WERI-Rb-1 (cell line): Measurements from ENCODE around the gene CTAG1B.
A peak's percentile ranks its signal among the peaks of the same experiment; 100 is the strongest.
"Not testable (repeated sequence)": the region's sequence is repeated elsewhere in the genome, so short reads cannot be mapped to it uniquely, and the experiment has no call there.

Experiments used
- DNase-seq: peaks from one replicate; pipeline ENCODE4 v3.0.0-alpha.2; 2020
- H3K27ac ChIP-seq: fragments of 250-450 bp; sonication (Bioruptor Pico); 2 replicates; pipeline ENCODE4 v1.5.1; 2020; ENCODE audit warnings: mild to moderate bottlenecking, moderate library complexity
- H3K27me3 ChIP-seq: fragments of 250-450 bp; sonication (Bioruptor Pico); 2 replicates; pipeline ENCODE4 v1.5.1; 2021; ENCODE audit warnings: mild to moderate bottlenecking, low read depth, moderate library complexity; ENCODE audit not compliant: insufficient read depth, severe bottlenecking
- H3K36me3 ChIP-seq: fragments of 250-450 bp; sonication (Bioruptor Pico); 2 replicates; pipeline ENCODE4 v1.5.1; 2020; ENCODE audit warnings: mild to moderate bottlenecking, moderate library complexity
- H3K4me3 ChIP-seq: 2 replicates; pipeline ENCODE4 v1.5.1; 2011; ENCODE audit warnings: low read depth, mild to moderate bottlenecking, control low read depth, low read length
- H3K9me3 ChIP-seq: fragments of 250-450 bp; sonication (Bioruptor Pico); 2 replicates; pipeline ENCODE4 v1.5.1; 2021; ENCODE audit warnings: mild to moderate bottlenecking, moderate library complexity; ENCODE audit not compliant: severe bottlenecking
- TF ChIP-seq, protein P1 (sequence below): IDR thresholded peaks from 2 replicates; pipeline ENCODE4 v1.5.1; 2011; ENCODE audit warnings: low read depth, mild to moderate bottlenecking, control low read depth, inconsistent platforms, low read length

The CTAG1B gene

DNA sequence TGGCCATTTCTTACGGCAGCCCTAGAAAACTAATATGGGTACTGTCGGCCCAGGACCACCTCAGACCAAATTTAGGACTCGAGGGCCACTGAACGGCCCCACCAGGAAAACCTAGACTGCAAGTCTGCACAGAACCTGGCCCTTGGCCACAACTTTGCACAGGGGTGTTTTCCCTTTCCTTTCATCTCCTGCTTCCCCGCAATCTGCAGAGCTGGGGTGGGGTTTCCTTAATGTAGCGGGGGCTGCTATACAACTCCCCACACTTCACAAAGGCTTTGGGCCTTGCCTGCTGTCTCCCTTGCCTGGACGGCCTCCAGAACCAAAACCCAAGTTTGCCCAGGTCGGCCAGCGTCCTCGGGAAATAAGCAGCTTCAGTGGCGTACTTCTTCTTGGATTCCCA is 11.9 kb upstream of the CTAG1B start:
- H3K9me3 ChIP-seq, H3K27me3 ChIP-seq, H3K4me3 ChIP-seq, DNase-seq, H3K36me3 ChIP-seq, H3K27ac ChIP-seq: not testable (repeated sequence)

DNA sequence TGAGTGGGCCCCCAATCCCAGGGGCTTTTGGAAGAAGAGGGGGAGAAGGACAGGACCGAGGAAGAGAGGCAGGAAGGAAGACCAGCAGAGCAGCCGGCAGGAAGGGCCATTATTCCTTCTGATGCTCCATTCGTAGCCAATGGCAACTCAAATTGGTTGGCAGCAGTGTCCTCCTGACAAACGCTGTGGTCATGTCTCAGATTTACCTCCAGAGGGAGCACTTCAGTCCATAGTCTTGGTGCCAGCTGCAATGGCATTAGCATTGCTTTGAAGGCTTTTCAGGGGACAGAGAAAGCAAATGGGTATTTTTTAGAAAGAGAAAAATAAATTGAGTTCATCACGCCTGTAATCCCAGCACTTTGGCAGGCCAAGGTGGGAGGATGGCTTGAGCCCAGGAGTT is 9.9 kb upstream of the CTAG1B start:
- DNase-seq, H3K9me3 ChIP-seq, H3K27me3 ChIP-seq: not testable (repeated sequence)

DNA sequence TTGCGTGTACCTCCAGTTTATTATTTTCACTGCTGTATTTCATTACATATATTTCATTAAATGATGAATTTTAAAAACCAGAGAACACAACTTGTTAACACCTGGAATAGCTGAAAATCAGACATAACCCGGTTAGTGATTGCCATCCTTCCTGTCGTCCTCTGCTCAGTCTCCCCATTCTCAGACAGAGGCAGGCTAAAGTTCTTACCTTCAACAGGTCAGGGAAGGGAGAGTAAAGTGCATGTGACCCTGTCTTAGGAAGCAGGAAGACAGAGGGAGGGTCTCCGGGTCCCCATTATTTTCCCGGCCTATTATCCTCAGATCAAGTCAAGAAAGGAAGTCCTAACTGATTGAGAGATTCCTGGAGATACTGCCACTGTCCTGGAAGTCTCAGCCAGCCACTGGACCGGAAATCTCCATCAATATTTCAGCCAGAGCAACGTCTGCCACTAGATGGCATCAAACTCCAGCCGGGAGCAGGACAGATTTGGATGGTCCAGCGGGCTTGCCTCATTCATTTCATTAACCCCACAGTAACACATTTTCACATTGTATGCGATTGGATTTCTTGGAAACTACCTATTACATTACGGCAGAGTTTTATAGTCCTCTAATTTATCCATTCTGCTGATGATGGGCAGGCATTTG is 1.8 kb upstream of the CTAG1B start:
- H3K36me3 ChIP-seq, H3K27me3 ChIP-seq, H3K4me3 ChIP-seq, H3K9me3 ChIP-seq, H3K27ac ChIP-seq, DNase-seq: not testable (repeated sequence)

More for the DNA sequence above, 9.9 kb upstream of the CTAG1B start:
- not testable (repeated sequence) for H3K4me3 ChIP-seq, H3K36me3 ChIP-seq, H3K27ac ChIP-seq

DNA sequence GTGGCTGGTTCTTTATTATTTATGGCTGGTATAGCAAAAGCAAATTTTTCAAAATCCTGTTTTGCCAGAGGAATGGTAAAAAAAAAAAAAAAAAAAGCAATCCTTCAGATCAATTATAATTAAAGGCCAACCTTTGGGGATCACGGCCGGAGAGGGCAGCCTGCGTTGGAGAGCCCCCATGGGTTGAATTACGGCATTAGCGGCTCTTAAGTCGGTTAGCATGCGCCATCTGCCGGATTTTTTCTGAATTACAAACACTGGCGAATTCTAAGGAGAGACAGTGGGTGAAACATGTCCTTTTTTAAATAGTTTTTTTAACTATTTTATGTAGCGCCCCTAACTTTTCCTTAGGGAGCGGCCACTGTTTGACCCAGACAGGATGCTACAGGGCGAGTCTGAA is 5.5 kb downstream of the CTAG1B start:
- not testable (repeated sequence) for DNase-seq, H3K36me3 ChIP-seq

DNA sequence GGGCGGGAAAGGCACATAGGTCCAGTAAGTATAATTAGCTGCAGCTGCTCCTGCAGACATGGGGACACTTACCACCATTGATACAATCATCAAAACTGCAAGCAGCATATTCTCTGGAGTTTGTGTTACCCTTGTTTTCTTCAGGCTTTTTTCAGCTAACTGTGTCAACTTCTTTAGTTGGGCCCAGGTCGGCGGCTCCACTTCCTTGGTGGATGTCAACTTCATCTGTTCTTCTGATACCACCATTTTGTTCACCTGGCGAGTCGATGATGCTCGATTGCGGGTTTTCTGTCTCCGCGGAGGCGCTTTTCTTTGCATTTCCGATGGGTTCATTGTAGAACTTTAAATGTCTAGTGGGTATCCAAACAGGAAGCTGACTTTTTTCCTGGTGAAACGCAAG is 7.9 kb downstream of the CTAG1B start:
- H3K36me3 ChIP-seq, H3K4me3 ChIP-seq, H3K27me3 ChIP-seq, H3K9me3 ChIP-seq: not testable (repeated sequence)
- H3K27ac ChIP-seq = peak overlapping the region; percentile 54; the same call in 1 of the 2 replicates
- DNase-seq = peak; percentile 41

More for the DNA sequence above, 5.5 kb downstream of the CTAG1B start:
- not testable (repeated sequence) for H3K27me3 ChIP-seq, H3K9me3 ChIP-seq, H3K4me3 ChIP-seq, H3K27ac ChIP-seq

DNA sequence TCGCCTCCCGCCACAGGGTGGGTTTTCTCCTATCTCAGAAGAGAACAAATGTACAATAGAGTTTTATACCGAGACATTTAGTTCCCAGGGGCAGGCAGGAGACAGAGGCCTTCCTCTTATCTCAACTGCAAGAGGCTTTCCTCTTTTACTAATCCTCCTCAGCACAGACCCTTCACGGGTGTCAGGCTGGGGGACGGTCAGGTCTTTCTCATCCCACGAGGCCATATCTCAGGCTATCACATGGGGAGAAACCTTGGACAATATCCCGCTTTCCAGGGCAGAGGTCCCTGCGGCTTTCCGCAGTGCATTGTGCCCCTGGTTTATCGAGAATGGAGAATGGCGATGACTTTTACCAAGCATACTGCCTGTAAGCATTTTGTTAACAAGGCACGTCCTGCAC is 10.3 kb downstream of the CTAG1B start:
- H3K36me3 ChIP-seq, H3K9me3 ChIP-seq, H3K27me3 ChIP-seq, H3K4me3 ChIP-seq: not testable (repeated sequence)
- peak overlapping the region; percentile 34 for H3K27ac ChIP-seq
- peak; percentile 43 for DNase-seq

DNA sequence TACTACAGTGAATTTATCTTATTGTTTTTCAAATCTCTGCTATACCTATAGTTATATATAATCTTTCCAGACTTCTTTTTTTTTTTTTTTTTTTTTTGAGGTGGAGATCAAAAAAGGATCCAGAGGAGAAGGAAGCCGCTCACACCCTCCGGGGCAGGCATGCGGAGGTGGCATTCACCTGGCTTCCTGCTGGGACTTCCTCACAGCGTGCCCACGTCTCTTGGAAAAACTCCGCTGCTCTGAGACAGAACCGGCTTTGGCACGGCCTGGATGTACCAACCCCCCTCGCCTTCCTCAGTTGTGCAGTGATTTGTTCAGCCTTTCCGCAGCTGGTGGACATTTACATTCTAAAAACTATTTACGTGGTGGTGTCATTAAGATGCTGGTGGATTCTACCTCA is 11.1 kb downstream of the CTAG1B start:
- not testable (repeated sequence) for H3K27ac ChIP-seq

DNA sequence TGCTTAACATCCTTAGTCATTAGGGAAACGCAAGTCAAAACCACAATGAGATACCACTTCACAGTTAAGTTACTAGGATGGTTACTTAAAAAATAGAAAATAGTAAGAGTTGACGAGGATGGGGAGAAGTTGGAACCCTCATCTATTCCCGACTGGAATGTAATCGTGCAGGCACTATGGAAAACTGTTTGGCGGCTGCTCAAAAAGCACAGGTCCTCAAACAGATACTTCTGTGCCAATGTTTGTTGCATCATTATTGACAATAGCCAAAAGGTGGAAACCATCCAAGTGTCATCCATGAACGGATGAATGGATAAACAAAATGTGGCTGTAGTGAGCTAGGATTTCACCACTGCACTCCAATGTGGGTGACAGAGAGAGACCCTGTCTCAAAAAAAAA is 11.7 kb downstream of the CTAG1B start:
- no peaks in the 10 kb centered on the region for H3K36me3 ChIP-seq
- TF ChIP-seq, protein P1, sequence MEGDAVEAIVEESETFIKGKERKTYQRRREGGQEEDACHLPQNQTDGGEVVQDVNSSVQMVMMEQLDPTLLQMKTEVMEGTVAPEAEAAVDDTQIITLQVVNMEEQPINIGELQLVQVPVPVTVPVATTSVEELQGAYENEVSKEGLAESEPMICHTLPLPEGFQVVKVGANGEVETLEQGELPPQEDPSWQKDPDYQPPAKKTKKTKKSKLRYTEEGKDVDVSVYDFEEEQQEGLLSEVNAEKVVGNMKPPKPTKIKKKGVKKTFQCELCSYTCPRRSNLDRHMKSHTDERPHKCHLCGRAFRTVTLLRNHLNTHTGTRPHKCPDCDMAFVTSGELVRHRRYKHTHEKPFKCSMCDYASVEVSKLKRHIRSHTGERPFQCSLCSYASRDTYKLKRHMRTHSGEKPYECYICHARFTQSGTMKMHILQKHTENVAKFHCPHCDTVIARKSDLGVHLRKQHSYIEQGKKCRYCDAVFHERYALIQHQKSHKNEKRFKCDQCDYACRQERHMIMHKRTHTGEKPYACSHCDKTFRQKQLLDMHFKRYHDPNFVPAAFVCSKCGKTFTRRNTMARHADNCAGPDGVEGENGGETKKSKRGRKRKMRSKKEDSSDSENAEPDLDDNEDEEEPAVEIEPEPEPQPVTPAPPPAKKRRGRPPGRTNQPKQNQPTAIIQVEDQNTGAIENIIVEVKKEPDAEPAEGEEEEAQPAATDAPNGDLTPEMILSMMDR = no peak
- no peak overlapping the region for H3K27ac ChIP-seq
- H3K27me3 ChIP-seq = no peaks in the 10 kb centered on the region
- no peak for DNase-seq
- H3K9me3 ChIP-seq = no peaks in the 10 kb centered on the region
- no peak overlapping the region for H3K4me3 ChIP-seq

More for the DNA sequence above, 11.1 kb downstream of the CTAG1B start:
- H3K9me3 ChIP-seq, H3K36me3 ChIP-seq, H3K27me3 ChIP-seq, H3K4me3 ChIP-seq: not testable (repeated sequence)
- DNase-seq = peak; percentile 3

DNA sequence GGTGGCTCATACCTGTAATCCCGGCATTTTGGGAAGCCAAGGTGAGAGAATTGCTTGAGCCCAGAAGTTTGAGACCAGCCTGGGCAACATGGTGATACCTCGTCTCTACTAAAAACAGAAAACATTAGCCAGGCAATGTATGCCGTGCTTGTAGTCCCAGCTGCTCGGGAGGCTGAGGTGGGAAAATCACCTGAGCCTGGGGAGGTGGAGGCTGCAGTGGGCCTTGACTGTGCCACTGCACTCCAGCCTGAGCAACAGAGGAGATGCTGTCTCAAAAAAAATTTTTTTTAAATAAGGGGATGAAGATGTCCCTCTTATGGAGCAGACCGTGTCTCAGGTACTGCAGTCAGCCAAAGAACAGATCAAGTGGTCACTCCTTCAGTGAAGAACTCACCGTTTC is 13.5 kb downstream of the CTAG1B start:
- TF ChIP-seq, protein P1 = no peak
- H3K27me3 ChIP-seq = no peaks in the 10 kb centered on the region
- no peak overlapping the region for H3K4me3 ChIP-seq
- no peaks in the 10 kb centered on the region for H3K36me3 ChIP-seq
- no peak overlapping the region for H3K27ac ChIP-seq
- DNase-seq = peak; percentile 2
- H3K9me3 ChIP-seq = no peaks in the 10 kb centered on the region
